ENCODE measurements around the gene PTAFR. TPM values are rescaled to one million over a fixed set of nuclear protein-coding genes. Genes with fewer than 3 reads are reported as not detected.
"Not testable (repeated sequence)": the region's sequence is repeated elsewhere in the genome, so short reads cannot be mapped to it uniquely, and the experiment has no call there.

Gene PTAFR
- polyA plus RNA-seq, 1 donor: 1.7 TPM

DNA sequence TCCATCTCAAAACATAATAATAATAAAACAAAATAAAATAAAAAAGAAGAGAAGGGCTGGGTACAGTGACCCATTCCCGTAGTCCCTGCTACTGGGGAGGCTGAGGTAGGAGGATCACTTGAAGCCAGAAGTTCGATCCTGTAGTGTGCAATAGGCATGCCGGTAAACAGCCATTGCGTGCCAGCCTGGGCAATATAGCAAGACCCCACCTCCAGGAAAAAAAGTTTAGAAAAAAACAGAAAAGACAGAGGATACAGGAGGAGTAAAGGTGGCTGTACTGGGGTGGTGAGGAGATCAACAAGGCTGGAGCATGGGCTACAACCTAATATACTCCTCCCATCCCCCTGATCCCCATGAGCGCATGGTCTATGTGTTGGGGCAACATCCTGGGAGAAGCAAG lies 30.8 kb downstream of the PTAFR start:
- no peak for DNase-seq (ENCODE audit: low read depth)

DNA sequence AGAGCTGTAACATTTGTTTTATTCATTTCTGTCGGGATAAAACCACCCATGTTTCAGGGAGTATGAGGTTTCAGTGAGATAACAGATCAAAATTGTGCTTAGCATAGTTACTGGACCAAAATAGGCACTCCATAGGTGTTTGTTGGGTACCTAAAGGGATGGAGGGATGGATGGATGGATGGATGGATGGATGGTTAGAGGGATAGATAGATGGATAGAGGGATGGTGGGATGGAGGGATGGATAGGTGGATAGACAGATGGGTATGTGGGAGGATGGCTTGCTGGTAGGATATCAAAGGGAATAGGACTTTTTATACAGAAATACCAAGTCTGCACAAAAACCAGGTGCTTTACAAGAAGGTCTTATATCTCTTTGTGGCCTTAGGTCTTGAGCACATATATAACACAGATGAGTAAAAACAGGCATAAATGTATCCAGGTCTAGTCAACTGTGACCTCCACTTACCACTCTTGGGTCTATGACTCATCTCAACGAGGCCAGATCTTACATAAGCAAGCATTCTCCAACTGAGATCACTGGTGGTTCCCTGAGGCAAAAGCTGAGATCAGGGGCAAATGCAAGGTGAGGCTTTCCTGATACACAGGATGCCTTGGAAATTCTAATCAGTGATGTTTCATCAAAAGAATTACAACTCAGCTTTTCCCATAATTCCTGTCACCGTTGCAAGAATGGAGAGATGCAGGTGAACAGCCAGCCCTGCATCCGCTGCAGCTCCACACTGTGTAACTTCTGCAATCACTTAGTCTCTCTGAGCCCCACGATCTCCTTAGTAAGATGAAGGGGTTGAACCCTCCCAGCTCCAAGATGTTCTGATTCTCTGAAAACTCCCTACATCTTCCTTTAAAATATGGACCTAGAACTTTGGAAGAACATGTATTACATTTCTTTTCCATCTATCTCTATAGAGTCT lies 32.0 kb downstream of the PTAFR start:
- DNase-seq (ENCODE audit: low read depth): no peak

DNA sequence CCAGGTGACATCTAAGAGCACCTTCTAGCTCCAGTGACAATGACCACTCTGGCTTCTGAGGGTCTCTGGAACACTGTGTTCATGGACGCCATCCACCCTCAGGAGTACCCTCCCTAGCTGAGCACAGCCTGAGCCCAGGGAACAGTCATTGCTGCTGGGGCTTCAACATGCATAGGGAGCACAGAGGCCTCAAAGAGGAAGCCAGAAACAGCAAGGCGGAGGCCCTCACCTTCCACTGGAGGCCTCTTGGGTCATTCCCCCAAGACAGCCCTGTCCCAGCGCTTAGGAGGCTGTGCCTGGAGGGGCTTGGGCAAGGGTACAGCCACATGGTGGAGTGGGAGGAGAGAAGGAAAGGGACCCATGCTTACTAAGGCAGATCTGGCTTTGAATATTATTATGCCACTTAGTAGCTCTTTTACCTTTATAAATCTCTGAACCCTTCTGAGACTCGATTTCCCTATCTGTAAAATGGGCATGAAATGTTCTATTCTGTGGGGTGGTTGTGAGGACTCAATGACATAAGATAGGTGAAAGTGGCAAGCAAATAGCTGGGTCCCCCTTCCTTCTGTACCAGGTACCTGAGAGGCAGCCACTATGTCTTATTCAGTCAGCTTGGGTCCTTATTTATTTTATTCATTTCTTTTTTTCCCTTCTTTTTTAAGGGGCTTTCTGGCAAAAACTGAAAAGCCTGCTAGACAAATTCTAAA lies 32.8 kb downstream of the PTAFR start:
- DNase-seq (ENCODE audit: low read depth): no peak

DNA sequence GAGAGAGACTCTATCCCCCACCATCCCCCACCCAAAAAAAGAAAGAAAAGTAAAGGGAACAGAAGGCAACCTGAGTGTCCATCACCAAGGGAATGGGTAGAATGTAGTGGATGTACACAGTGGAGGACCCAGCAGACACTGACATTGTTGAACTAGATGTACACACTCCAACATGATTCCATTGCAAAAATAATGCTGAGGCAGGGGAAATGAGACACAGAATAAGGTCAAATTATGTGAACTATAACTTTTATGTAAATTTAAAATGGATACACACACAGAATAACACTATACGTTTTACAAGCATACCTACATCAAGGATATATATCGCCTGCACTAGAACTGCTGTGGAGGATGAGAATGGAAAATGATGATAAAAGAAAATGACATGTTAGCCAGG lies 34.8 kb downstream of the PTAFR start:
- DNase-seq (ENCODE audit: low read depth): no peak

DNA sequence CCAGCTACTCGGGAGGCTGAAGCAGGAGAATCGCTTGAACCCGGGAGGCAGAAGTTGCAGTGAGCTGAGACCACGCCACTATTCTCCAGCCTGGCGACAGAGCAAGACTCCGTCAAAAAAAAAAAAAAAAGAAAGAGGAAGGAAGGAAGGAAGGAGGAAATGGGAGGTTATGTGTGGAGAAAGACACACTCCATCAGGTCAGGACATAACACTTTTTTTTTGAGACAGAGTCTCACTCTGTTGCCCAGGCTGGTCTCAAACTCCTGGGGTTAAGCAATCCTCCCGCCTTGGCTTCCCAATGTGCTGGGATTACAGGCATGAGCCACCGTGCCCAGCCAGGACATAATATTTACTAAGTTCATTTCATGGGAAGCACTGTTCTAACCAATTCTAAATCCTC lies 36.6 kb downstream of the PTAFR start:
- not testable (repeated sequence) for DNase-seq (ENCODE audit: low read depth)

DNA sequence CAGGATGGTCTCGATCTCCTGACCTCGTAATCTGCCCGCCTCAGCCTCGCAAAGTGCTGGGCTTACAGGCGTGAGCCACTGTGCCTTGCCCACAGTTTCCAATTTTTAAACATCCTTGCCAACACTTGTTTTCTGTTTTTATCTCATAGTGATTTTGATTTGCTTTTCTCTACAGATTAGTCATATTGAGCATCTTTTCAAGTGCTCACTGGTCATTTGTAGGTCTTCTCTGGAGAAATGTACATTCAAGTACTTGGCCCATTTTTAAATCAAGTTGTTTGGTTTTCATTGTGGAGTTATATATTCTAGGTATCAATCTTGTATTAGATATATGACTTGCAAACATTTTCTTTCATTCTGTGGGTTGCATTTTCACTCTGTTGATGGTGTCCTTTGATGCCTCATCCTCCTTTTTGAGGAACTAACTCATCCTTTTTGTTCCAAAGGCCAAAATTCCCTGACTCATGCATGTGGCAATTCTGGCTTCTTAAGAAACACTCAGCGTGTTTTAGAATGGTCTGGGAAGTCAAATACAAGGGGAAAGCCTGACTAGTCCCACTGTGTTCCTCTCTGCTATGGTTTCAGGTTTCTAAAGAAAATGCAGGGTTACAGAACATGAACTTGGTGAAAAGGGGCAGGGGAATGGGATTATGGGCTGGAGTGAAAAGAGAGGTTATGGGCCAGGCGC lies 37.3 kb downstream of the PTAFR start:
- no peak for DNase-seq (ENCODE audit: low read depth)

DNA sequence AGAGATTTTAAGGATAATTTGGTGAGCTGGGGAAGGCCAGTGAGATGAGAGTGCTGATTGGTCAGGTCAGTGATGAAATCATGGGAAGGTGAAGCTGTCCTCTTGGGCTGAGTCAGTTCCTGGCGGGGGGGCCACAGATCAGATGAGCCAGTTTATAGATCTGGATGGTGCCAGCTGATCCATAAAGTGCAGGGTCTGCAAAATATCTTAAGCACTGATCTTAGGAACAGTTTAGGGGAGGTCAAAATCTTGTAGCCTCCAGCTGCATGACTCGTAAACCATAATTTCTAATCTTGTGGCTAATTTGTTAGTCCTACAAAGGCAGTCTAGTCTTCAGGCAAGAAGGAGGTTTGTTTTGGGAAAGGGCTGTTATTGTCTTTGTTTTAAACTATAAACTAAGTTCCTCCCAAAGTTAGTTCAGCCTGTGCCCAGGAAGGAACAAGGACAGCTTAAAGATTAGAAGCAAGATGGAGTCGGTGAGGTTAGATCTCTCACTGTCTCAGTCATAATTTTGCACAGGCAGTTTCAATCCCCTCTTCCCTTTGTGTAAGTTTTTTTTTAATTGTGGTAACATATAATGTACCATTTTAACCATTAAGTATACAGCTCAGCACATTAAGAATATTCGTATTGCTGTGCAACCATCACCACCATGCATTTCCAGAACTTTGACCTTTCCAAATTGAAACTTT lies 39.4 kb downstream of the PTAFR start:
- no peak for DNase-seq (ENCODE audit: low read depth)

DNA sequence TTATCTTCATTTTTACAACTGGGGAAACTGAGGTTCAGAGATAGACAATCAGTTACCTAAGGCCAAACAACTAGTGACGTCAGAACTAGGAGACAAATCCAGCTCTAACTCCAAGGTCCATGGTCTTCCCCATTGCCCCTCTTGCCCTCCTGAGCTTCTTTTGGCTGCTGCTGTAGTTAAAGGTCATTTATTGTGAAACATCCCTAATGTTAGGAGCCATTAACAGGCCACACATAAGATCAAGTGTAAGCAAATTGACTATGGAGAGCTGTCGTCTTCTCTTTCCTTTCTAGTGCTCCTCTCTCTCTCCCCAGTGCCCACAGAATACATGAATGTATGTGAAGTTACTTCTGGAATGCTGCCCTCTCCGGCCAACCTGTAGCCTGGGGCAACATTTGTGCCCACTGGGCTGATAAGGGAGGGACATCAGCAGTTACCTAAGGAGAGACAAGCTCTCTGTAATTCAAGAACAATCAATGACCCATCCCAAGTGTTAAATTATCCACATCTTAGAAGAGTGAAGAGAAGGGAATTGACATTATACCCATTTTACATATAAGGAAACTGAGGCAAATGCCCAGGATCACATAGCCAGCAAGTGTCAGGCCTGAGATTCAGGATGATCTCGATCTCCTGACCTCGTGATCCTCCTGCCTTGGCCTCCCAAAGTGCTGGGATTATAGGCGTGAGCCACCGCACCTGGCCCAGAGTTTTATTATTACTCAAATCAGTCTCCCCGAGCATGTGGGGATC lies 40.1 kb downstream of the PTAFR start:
- DNase-seq (ENCODE audit: low read depth): no peak

DNA sequence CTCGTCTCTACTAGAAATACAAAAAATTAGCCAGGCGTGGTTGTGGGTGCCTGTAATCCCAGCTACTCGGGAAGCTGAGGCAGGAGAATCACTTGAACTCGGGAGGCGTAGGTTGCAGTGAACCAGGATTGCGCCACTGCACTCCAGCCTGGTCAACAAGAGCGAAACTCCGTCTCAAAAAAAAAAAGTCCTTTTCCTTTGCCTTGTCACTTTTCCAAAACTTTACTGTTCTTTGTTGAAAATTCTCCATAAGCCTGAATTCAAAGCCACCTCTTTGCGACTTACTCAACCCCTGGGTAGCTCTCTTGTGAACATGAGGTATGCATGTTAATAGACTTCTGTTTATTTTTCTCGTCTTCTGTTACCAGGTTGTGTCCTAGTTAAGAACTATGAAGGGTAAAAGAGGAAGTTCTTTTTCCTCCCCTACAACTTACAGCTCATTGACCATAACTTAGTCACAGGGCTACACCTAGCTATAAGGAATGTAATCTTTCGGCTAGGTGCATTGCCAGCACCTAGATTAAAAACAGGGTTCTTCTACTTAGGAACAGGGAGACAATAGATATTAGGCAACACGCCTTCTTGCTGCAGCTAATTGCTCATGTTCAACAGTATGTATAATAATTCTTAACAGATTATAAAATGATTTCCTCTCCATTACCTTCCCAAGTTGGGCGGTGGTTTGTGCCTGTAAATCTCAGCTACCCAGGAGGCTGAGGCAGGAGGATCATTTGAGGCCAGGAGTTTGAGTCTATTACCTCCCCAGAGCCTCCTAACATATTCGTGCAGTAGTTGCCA lies 40.9 kb downstream of the PTAFR start:
- DNase-seq (ENCODE audit: low read depth): no peak

DNA sequence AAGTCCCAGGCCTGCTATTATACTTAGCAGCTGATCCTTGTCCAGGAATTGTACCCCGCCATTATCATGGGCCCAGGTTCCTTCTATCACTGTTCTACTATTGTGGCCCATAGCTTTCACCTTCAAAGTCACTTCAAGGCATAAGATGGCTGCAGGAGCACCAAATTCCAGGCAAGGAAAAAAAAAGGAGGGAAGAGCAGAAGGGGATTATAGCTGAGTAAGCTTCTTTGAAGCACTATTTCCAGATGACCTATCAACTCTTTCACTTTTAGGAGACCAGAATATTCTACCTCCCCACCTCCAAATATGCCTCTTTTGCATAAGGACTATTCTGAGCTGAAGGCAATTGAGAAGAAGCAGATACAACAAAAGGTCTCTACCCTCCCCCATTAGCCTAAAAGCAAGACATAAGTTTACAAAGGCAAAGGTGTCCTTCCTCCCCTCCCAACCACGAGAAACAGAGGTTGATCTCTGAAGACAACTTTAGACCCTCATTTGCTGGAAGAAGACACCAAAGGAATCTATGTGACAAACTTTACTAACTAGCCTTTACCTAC lies 41.8 kb downstream of the PTAFR start:
- no peak for DNase-seq (ENCODE audit: low read depth)

DNA sequence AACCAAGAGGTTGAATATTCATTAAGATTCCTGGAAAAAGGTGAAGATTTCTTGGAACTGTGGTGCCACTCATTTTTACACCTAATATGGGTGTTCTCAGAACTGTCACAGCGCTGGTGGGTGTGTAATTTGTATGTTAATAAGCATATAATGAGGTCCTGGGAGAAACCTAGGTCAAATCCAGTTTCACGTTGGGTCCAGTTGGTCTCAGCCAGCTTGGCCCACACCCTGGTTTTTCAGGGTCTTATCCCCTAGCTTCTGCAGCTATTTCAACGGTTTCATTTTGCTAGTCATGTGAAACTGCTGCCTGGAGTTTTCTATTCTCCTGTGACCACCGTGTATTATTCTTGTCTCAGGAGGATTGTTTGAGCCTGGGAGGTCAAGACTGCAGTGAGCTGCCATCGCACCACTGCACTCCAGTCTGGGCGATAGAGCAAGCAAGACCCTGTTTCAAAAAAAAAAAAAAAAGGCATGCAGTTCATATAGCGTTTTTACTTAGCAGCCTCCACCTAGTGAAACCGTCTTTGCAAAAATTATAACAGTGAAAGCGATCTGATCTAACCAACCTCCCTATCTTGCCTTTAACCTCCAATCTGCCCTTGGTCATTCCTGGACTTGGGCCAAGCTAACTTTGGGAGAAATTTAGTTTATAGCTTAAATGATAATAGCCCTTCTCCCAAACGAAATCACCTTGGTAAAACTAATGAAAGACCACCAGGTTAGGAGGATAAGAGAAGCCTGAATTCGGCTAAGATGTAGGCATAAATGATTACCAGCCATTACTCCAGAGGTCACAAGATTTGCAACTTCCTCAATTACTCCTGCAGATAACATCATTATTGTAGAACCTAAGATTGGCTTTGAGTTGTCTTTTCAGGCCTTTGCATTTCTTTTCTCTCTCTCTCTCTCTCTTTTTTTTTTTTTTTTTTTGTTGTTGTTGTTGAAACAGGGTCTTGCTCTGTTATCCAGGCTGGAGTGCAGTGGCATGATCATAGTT lies 44.0 kb downstream of the PTAFR start:
- DNase-seq (ENCODE audit: low read depth): no peak

DNA sequence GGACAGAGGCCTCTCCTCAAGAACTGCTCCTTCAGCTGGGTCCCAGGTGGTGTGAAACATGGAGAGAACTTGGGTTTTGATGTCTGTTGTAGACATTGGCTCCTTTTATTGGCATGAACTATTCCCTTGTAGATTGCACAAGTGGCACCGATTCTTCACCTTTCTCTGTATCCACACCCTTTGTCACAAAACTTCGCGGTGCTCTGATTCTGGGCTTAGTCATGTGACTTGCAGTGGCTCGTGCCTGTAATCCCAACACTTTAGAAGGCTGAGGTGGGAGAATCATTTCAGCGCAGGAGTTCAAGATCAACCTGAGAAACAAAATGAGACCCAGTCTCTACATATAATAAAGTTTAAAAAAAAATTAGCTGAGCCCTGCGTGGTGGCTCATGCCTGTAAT lies 45.6 kb downstream of the PTAFR start:
- no peak for DNase-seq (ENCODE audit: low read depth)

DNA sequence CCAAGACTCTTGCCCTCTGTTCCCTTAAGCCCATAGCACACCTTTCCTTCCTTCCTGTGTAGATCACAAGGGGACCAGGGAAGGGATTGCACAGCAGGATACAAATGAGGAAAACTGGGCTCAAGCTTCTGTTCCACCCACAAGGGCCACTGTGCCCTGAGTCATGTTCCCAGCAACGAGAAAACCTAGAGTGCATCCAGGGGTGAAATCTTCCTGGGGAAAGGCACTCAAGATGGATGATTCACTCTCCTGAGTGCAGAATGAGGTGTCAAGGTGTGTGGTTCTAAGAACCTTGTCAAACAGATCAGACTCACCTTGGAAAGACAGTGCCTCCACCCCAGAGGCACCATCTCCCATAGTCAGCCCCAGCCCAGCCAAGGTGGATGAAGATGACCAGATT lies 47.3 kb downstream of the PTAFR start:
- DNase-seq (ENCODE audit: low read depth): no peak

DNA sequence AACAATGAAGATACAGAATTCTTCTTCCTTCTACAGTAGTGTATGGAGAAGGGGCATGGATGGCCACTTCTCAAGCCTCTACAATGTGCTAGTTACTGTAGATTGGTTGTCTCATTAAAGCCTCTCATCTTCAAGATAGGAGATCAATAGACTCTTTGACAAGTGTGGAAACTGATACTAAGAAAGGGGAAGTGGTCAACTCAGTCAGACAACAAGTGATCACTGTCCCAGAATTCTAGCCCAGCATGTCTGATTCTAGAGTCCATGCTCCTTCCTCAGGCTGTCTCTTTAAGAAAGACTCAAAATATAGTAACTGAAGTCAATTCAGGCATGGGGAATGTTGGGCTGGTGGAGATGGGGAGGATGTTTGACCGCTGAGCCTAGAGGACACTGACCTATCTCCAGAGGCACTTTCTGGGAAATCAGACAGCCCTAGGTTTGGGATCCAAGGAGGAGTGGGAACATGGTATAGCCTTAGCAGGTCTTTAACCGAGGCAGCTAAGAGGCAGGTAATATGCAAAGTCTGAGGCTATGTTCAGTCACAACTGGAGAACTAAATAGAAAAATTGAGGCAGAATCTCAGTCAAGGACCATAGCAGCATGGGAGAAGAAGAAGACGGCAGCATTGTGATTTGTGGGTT lies 48.8 kb downstream of the PTAFR start:
- DNase-seq (ENCODE audit: low read depth): no peak

DNA sequence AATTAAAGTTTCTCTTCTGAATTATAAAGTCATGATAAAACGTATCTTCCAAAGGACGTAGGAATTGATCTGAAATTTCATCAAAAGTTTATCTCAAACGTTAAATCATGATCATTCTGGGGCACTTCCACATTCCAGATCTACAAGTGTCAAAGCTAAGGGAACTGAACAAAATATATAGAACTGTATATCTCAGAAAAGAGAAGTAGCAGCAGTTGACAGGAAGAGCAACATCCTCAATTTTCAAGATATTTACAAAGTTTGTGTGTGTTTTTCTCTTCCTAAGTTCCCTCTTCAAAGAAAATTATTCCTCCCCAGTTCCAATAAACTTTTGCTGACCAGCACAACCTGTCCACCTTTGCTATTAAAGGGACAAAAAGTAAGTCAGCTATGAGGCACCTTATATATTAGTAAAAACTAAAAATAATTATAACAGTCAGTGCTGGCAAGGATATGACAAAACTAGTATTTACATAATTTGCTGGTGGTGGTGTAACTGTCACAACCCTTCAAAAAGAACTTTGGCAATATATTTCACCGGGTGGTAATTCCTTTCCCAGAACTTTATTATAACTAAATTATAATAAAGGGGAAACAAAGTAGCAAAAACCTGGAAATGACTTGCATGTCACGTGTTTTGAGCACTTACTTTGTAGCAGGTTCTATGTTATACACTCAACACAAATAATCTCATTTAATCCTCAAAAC lies 49.6 kb downstream of the PTAFR start:
- no peak for DNase-seq (ENCODE audit: low read depth)

DNA sequence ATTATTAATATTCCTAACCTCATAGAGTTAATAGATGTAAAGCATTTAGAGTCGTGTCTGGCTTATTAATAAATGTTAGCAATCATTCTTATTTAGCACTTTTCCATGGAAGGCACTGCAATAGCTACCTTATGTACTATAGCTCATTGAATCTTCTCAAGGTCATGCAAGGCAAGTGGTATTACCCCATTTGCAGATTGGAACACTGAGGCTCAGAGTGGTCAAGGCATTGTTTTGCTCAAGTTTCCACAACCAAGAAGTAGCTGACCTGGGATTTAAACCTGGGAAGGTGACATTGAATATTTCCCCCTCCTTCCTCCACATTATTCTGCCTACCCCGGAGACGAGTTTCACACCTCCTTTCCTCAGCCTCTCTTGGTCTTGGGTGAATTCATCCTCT lies 50.3 kb downstream of the PTAFR start:
- no peak for DNase-seq (ENCODE audit: low read depth)

DNA sequence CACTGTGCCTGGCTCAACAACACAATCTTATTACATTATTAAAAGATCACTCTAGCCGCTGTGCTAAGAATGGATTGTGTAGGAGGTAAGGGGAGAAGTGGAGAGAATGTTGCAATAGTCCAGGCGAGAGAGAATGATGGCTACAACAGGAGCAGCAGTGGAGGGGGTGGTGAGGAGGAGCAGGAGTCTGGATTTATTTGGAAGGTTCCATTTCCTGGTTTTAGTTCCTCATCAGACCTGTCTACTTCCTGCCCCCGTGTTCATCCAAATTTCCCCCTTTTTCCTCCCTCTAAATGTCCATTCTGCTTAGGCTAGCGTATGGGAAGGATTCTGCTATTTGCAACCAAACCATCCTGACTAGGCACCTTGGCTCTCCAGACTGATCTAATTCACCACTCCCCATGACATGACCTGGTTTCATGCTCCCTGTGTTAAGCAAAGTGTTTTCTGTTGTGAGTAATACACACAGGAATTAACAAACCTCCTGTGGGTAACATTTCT lies 53.0 kb downstream of the PTAFR start:
- no peak for DNase-seq (ENCODE audit: low read depth)
